ENCODE measurements around the gene SLC5A2.

- TF ChIP-seq POLR2A (IDR thresholded peaks at IDR 0.05; ENCODE audit: low read depth) (no peak), CTCF (IDR thresholded peaks at IDR 0.05) (no peak)
Observed at GRCh38 chr16:31530405-31530804, 47.5 kb downstream of the SLC5A2 start.
